OCI-LY3 (cell line): ENCODE data around the gene C1QTNF6.

Experiments used
- EZH2phosphoT487 ChIP-seq: fragments of 200-600 bp; shearing (Covaris generic); IDR thresholded peaks from 2 replicates; pipeline ENCODE4 v1.6.1; 2018; ENCODE audit warnings: antibody characterized with exemption, mixed run types, low read depth
- TF ChIP-seq, protein P1 (sequence below): fragments of 200-600, 300-600 bp; sonication (generic); IDR thresholded peaks from 2 replicates; pipeline ENCODE4 v1.5.1; 2014; ENCODE audit warnings: antibody characterized with exemption, low read length, low read depth

DNA sequence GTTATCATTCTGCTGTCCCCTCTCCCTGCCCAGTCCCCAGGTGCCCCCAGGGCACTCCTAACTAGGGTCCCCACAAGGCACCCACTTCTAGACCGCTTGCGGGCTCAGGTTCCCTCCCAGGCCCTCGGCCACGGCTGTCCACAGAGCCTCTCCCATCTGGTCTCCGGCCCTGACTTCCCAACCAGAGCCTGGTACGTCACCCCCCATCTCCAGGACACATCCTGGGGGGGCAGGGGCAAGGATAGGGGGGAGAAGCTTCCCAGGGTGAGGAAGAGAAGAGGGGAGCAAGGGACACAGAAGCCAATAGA, 23.8 kb upstream of the C1QTNF6 start:
- TF ChIP-seq, protein P1, sequence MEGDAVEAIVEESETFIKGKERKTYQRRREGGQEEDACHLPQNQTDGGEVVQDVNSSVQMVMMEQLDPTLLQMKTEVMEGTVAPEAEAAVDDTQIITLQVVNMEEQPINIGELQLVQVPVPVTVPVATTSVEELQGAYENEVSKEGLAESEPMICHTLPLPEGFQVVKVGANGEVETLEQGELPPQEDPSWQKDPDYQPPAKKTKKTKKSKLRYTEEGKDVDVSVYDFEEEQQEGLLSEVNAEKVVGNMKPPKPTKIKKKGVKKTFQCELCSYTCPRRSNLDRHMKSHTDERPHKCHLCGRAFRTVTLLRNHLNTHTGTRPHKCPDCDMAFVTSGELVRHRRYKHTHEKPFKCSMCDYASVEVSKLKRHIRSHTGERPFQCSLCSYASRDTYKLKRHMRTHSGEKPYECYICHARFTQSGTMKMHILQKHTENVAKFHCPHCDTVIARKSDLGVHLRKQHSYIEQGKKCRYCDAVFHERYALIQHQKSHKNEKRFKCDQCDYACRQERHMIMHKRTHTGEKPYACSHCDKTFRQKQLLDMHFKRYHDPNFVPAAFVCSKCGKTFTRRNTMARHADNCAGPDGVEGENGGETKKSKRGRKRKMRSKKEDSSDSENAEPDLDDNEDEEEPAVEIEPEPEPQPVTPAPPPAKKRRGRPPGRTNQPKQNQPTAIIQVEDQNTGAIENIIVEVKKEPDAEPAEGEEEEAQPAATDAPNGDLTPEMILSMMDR, result no peak
- no peak for TF ChIP-seq EZH2phosphoT487
